ENCODE results near the gene DHRSX.

DNA sequence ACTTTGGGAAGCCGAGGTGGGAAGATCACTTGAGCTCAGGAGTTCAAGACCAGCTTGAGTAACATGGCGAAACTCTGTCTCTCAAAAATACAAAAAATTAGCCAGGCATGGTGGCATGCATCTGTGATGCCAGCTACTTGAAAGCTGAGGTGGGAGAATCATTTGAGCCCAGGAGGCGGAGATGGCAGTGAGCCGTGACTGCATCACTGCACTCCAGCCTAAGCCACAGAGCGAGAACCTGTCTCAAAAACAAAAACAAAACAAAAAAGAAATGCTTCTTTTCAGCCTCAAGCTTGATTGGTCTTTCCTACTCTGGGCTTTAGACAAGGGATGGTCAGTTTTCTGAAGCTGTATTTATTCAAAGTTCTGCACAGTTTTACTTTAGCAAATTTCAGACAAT is 15.8 kb upstream of the DHRSX start:
- TF ChIP-seq, protein P1, sequence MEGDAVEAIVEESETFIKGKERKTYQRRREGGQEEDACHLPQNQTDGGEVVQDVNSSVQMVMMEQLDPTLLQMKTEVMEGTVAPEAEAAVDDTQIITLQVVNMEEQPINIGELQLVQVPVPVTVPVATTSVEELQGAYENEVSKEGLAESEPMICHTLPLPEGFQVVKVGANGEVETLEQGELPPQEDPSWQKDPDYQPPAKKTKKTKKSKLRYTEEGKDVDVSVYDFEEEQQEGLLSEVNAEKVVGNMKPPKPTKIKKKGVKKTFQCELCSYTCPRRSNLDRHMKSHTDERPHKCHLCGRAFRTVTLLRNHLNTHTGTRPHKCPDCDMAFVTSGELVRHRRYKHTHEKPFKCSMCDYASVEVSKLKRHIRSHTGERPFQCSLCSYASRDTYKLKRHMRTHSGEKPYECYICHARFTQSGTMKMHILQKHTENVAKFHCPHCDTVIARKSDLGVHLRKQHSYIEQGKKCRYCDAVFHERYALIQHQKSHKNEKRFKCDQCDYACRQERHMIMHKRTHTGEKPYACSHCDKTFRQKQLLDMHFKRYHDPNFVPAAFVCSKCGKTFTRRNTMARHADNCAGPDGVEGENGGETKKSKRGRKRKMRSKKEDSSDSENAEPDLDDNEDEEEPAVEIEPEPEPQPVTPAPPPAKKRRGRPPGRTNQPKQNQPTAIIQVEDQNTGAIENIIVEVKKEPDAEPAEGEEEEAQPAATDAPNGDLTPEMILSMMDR (IDR thresholded peaks at IDR 0.05): no peak
- no peak for TF ChIP-seq POLR2A (IDR thresholded peaks at IDR 0.05)

Data from prostate gland (tissue), 2 donors.